HG02678 (cell line): ENCODE results near the gene ZFTA.

Experiments
- ATAC-seq: cut with Tn5 transposase; IDR thresholded peaks from one replicate; pipeline ENCODE4 v1.9.1; 2021; ENCODE audit warnings: mild to moderate bottlenecking, moderate library complexity; ENCODE audit not compliant: unreplicated experiment

Gene ZFTA

GRCh38 chr11:63756919-63757761 is 11.4 kb downstream of the ZFTA start:
- no peak for ATAC-seq

GRCh38 chr11:63749624-63750023 is 19.0 kb downstream of the ZFTA start:
- no peak for ATAC-seq

- no peak for ATAC-seq
Measured at GRCh38 chr11:63747011-63747410, 21.6 kb downstream of the ZFTA start.

GRCh38 chr11:63745304-63746170 is 23.0 kb downstream of the ZFTA start:
- ATAC-seq = no peak

GRCh38 chr11:63738720-63739360 is 29.7 kb downstream of the ZFTA start:
- ATAC-seq = no peak

GRCh38 chr11:63737718-63738117 is 30.9 kb downstream of the ZFTA start:
- ATAC-seq = no peak

- no peak for ATAC-seq
Measured at GRCh38 chr11:63736864-63737263, 31.7 kb downstream of the ZFTA start.

- no peak for ATAC-seq
Measured at GRCh38 chr11:63729326-63729725, 39.2 kb downstream of the ZFTA start.

GRCh38 chr11:63720611-63721010 is 48.0 kb downstream of the ZFTA start:
- no peak for ATAC-seq

- no peak for ATAC-seq
Measured at GRCh38 chr11:63719987-63720386, 48.6 kb downstream of the ZFTA start.

- ATAC-seq = no peak
Measured at GRCh38 chr11:63719001-63719400, 49.6 kb downstream of the ZFTA start.
